HepG2 (cell line): ENCODE results near the gene ARHGDIA. TPM values are rescaled to one million over a fixed set of nuclear protein-coding genes. Genes with fewer than 3 reads are reported as not detected.

ENCODE experiments used
- BHLHE40 ChIP-seq: IDR thresholded peaks from 2 replicates; pipeline ENCODE4 v1.6.1; 2011; ENCODE audit warnings: low read length, improper control_type of control experiment
- CAMTA2 ChIP-seq: sonication (generic); formaldehyde crosslinking; IDR thresholded peaks from 2 replicates; pipeline ENCODE4 v1.4.0; 2020; ENCODE audit warnings: mild to moderate bottlenecking, missing genetic modification reagents, borderline replicate concordance
- EHMT2 ChIP-seq: fragments of 200-600 bp; sonication (generic); IDR thresholded peaks from 2 replicates; pipeline ENCODE4 v1.7.0; 2017; ENCODE audit warnings: antibody characterized with exemption, low read depth, low read length, borderline replicate concordance
- FOSL2 ChIP-seq: sonication (generic); formaldehyde crosslinking; IDR thresholded peaks from 2 replicates; pipeline ENCODE4 v1.4.0; 2020; ENCODE audit warnings: missing genetic modification reagents
- FOXP4 ChIP-seq: sonication (generic); formaldehyde crosslinking; IDR thresholded peaks from 2 replicates; pipeline ENCODE4 v1.4.0; 2020; ENCODE audit warnings: missing genetic modification reagents
- GTF2F1 ChIP-seq: fragments of 150-350 bp; IDR thresholded peaks from 2 replicates; pipeline ENCODE4 v1.6.1; 2014; ENCODE audit warnings: low read length
- HIVEP1 ChIP-seq: sonication (generic); formaldehyde crosslinking; IDR thresholded peaks from 2 replicates; pipeline ENCODE4 v1.4.0; 2020; ENCODE audit warnings: mild to moderate bottlenecking, missing genetic modification reagents
- IKZF1 ChIP-seq: fragments of 450-650 bp; IDR thresholded peaks from 2 replicates; pipeline ENCODE4 v1.7.1; 2016
- MEIS1 ChIP-seq: sonication (generic); formaldehyde crosslinking; IDR thresholded peaks from 2 replicates; pipeline ENCODE4 v1.9.0; 2021; ENCODE audit warnings: mild to moderate bottlenecking, missing genetic modification reagents, moderate library complexity, borderline replicate concordance
- MIER3 ChIP-seq: IDR thresholded peaks from 2 replicates; pipeline ENCODE4 v1.6.1; 2016; ENCODE audit warnings: missing compliant biosample characterization, borderline replicate concordance
- PCBP2 ChIP-seq: fragments of 200-400 bp; formaldehyde crosslinking; optimal IDR thresholded peaks from 2 replicates; pipeline ENCODE3; 2018; ENCODE audit warnings: low read length, low read depth; ENCODE audit not compliant: poor library complexity, severe bottlenecking
- RXRA ChIP-seq: sonication (generic); formaldehyde crosslinking; IDR thresholded peaks from 2 replicates; pipeline ENCODE4 v1.5.1; 2020; ENCODE audit warnings: missing genetic modification reagents
- SMARCE1 ChIP-seq: fragments of 450-650 bp; IDR thresholded peaks from 2 replicates; pipeline ENCODE4 v1.6.1; 2017; ENCODE audit warnings: borderline replicate concordance
- SSRP1 ChIP-seq: IDR thresholded peaks from 2 replicates; pipeline ENCODE4 v1.6.1; 2016; ENCODE audit warnings: control low read depth
- THAP7 ChIP-seq: sonication (generic); formaldehyde crosslinking; IDR thresholded peaks from 2 replicates; pipeline ENCODE4 v1.8.1; 2023; ENCODE audit warnings: mild to moderate bottlenecking, missing genetic modification reagents
- THAP9 ChIP-seq: sonication (generic); formaldehyde crosslinking; IDR thresholded peaks from 2 replicates; pipeline ENCODE4; 2020; ENCODE audit warnings: missing genetic modification reagents, mild to moderate bottlenecking, borderline replicate concordance
- TP53 ChIP-seq: sonication (generic); formaldehyde crosslinking; conservative IDR thresholded peaks from 2 replicates; pipeline ENCODE4 v1.4.0; 2020; ENCODE audit warnings: missing genetic modification reagents
- ZBTB7B ChIP-seq: sonication (generic); formaldehyde crosslinking; IDR thresholded peaks from 2 replicates; pipeline ENCODE4 v1.4.0; 2020; ENCODE audit warnings: missing genetic modification reagents
- ZFP37 ChIP-seq: sonication (generic); formaldehyde crosslinking; IDR thresholded peaks from 2 replicates; pipeline ENCODE4 v1.4.0; 2020; ENCODE audit warnings: missing genetic modification reagents, borderline replicate concordance
- ZFY ChIP-seq: sonication (generic); formaldehyde crosslinking; IDR thresholded peaks from 2 replicates; pipeline ENCODE4 v1.4.0; 2020; ENCODE audit warnings: missing genetic modification reagents
- ZFYVE20 ChIP-seq: sonication (generic); formaldehyde crosslinking; IDR thresholded peaks from 2 replicates; pipeline ENCODE4 v1.8.0; 2023; ENCODE audit warnings: low read depth, mild to moderate bottlenecking, moderate library complexity, missing genetic modification reagents, borderline replicate concordance
- ZMAT5 ChIP-seq: sonication (generic); formaldehyde crosslinking; IDR thresholded peaks from 2 replicates; pipeline ENCODE4 v1.5.0; 2020; ENCODE audit warnings: mild to moderate bottlenecking, low read depth, missing genetic modification reagents, borderline replicate concordance
- ZNF207 ChIP-seq: fragments of 450-650 bp; IDR thresholded peaks from 2 replicates; pipeline ENCODE4 v1.6.1; 2016; ENCODE audit warnings: antibody characterized with exemption, borderline replicate concordance
- ZNF34 ChIP-seq: sonication (generic); formaldehyde crosslinking; IDR thresholded peaks from 2 replicates; pipeline ENCODE4 v1.4.0; 2020; ENCODE audit warnings: mild to moderate bottlenecking, missing genetic modification reagents, borderline replicate concordance
- ZNF891 ChIP-seq: sonication (generic); formaldehyde crosslinking; IDR thresholded peaks from 2 replicates; pipeline ENCODE4 v1.5.0; 2020; ENCODE audit warnings: mild to moderate bottlenecking, missing genetic modification reagents
- polyA plus RNA-seq, 8 experiments: library from polyadenylated mRNA; depleted of rRNA in 3 of 8; stranded (reverse) in 7 of 8; unstranded in 1 of 8; fragments of >200 nt; fragmentation: Illumina TruSeq in 4 of 8; extraction: Trizol in 4 of 8; gene quantifications; 2 replicates each; pipeline versions ENCODE4 v1.2.1 to v1.2.3, GENCODE V29; 2011 to 2016; ENCODE audit warnings: low read depth in 4 of 8, missing spikeins in 1 of 8, mixed read lengths in 1 of 8; ENCODE audit not compliant: insufficient read depth in 1 of 8
- total RNA-seq, 5 experiments: library from RNA; depleted of rRNA; stranded (reverse); fragments of >200 nt; fragmentation: Illumina TruSeq; extraction: Trizol; gene quantifications; 2 replicates each; pipeline ENCODE4 v1.2.3, GENCODE V29; 2016; ENCODE audit warnings: low read depth in 1 of 5

ARHGDIA gene
- total and polyA plus RNA-seq, 2 of the 13 experiments (the other 11 are each of a cell fraction or from before 2014, with no cell fraction given) = 40.0 to 64.0 TPM

GRCh38 chr17:81910840-81911276 lies 39.7 kb upstream of the ARHGDIA start (continued):
- TF ChIP-seq THAP9 (CRISPR knock-in tag) = no peak
- no peak for TF ChIP-seq SSRP1 (CRISPR knock-in tag)
- no peak for TF ChIP-seq ZNF207
- no peak for TF ChIP-seq PCBP2
- TF ChIP-seq RXRA (CRISPR knock-in tag) = no peak
- TF ChIP-seq THAP7 = no peak
- TF ChIP-seq SMARCE1 = no peak
- no peak for TF ChIP-seq BHLHE40
- TF ChIP-seq MEIS1 = no peak
- TF ChIP-seq ZBTB7B (CRISPR knock-in tag) = no peak
- no peak; the same call in 1 of the 2 replicates for TF ChIP-seq ZFY (CRISPR knock-in tag)
- TF ChIP-seq ZNF34 (CRISPR knock-in tag) = no peak
- TF ChIP-seq ZNF891 (CRISPR knock-in tag) = no peak
- no peak; the same call in 1 of the 2 replicates for TF ChIP-seq ZFYVE20 (CRISPR knock-in tag)
- no peak for TF ChIP-seq IKZF1
- TF ChIP-seq ZMAT5 (CRISPR knock-in tag) = no peak
- no peak for TF ChIP-seq EHMT2
- TF ChIP-seq GTF2F1 = no peak
- TF ChIP-seq TP53 (CRISPR knock-in tag) = no peak
- TF ChIP-seq CAMTA2 (CRISPR knock-in tag) = no peak
- no peak for TF ChIP-seq MIER3 (CRISPR knock-in tag)
- TF ChIP-seq HIVEP1 (CRISPR knock-in tag) = no peak
- no peak for TF ChIP-seq ZFP37 (CRISPR knock-in tag)
- TF ChIP-seq FOXP4 = no peak
- no peak for TF ChIP-seq FOSL2 (CRISPR knock-in tag)
